Measurements from ENCODE around the gene HOXD10. TPM values are rescaled to one million over a fixed set of nuclear protein-coding genes. Genes with fewer than 3 reads are reported as not detected.
A peak's percentile ranks its signal among the peaks of the same experiment; 100 is the strongest.

Gene HOXD10
- total RNA-seq, 1 donor, result not detected

DNA sequence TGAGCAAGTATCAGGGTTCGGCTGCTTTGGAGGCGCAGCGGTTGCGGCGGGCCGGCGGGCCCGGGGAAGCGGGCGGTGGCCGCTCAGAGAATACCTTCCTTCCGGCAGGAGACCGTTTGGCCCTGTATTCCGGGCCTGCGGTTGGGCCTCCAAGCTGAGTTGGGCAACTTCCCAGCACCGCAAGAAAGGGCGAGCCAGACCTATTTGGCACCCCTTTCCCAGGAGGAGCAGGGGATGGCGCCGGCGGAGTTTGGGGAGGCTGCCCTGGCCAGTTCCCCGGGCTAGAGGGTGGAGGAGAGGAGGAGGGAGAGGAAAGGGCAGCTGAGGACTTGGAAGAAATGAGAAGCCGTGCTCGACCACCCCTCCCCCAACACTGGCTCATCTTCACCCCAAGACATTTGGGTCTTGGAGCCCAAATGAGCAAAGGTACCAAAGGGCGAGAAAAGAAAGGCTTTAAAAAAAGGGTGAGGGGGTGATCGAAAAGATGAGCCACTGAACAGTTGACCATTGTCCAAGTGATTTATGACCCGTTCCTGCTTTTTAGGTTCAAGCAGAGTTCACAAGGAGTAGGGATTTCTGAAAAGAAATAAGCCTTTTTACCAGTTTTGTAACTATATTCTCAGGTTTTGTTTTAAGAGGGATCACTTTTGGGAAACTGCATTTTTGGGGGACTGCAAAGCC, 48.9 kb downstream of the HOXD10 start:
- no peak overlapping the region for H3K4me3 ChIP-seq (ENCODE audit: low read depth, low read length)
- no peak for TF ChIP-seq CTCF (IDR thresholded peaks at IDR 0.05; ENCODE audit: insufficient read depth, low read length)
- no peak for DNase-seq (ENCODE audit: low read depth)

DNA sequence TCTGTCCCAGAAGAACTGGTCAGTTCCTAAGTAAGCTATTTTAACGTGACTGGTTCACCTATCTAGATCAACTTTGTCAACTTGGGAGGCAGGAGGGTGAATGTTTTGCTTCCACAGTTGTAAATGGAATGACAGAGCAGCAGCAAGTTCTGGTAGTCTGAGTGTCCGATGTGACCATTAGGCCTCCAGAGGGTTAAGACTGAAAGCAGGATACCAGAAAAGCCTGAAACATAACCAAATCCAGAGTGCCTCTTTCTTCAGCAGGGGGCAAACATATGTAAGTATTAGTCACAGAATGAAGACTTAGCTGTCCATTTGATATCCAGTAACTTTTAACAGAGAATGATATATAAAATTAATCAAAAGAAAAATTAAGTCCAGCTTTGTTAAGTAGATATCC, 49.7 kb downstream of the HOXD10 start:
- no peak for TF ChIP-seq CTCF (IDR thresholded peaks at IDR 0.05; ENCODE audit: insufficient read depth, low read length)
- no peak for DNase-seq (ENCODE audit: low read depth)

GRCh38 chr2:176167398-176167797, 50.8 kb downstream of the HOXD10 start:
- DNase-seq (ENCODE audit: low read depth), result no peak
- H3K4me3 ChIP-seq (ENCODE audit: low read depth, low read length), result no peak overlapping the region
- no peak for TF ChIP-seq CTCF (IDR thresholded peaks at IDR 0.05; ENCODE audit: insufficient read depth, low read length)

More for the DNA sequence above, 49.7 kb downstream of the HOXD10 start:
- H3K4me3 ChIP-seq (ENCODE audit: low read depth, low read length), result no peak overlapping the region

GRCh38 chr2:176169181-176169580, 52.6 kb downstream of the HOXD10 start:
- no peak for TF ChIP-seq CTCF (IDR thresholded peaks at IDR 0.05; ENCODE audit: insufficient read depth, low read length)
- DNase-seq (ENCODE audit: low read depth), result no peak
- no peak overlapping the region for H3K4me3 ChIP-seq (ENCODE audit: low read depth, low read length)

Small RNAs within 50 kb of the gene (small RNA-seq; reads per million reads assigned to genes)
- gene MIR10B, result 89.5 reads per million, percentile 98 among the genes with 10 or more reads in this experiment

Other genes starting within 250 kb of the HOXD10 start
- gene LNPK, start 114.5 kb upstream of the HOXD10 start, total RNA-seq (ENCODE audit: low replicate concordance), result 28.9 and 61.4 TPM in 2 replicates
- not detected in 2 replicates for gene EVX2, start 32.8 kb upstream of the HOXD10 start, total RNA-seq (ENCODE audit: low replicate concordance)
- not detected in 2 replicates for gene HOXD13, start 24.1 kb upstream of the HOXD10 start, total RNA-seq (ENCODE audit: low replicate concordance)
- gene HOXD12, start 17.0 kb upstream of the HOXD10 start, total RNA-seq (ENCODE audit: low replicate concordance), result not detected in 2 replicates
- not detected in 2 replicates for gene HOXD11, start 9.5 kb upstream of the HOXD10 start, total RNA-seq (ENCODE audit: low replicate concordance)
- not detected in 2 replicates for gene HOXD9, start 5.9 kb downstream of the HOXD10 start, total RNA-seq (ENCODE audit: low replicate concordance)
- gene HOXD8, start 12.9 kb downstream of the HOXD10 start, total RNA-seq (ENCODE audit: low replicate concordance), result 0.45 and 0.49 TPM in 2 replicates
- 1.1 TPM in 1 of 2 replicates, not detected in the other for gene HOXD4, start 34.8 kb downstream of the HOXD10 start, total RNA-seq (ENCODE audit: low replicate concordance)
- gene HOXD3, start 40.5 kb downstream of the HOXD10 start, total RNA-seq (ENCODE audit: low replicate concordance), result 0.09 TPM in 1 of 2 replicates, not detected in the other
- gene HOXD1, start 71.9 kb downstream of the HOXD10 start, total RNA-seq (ENCODE audit: low replicate concordance), result not detected in 2 replicates
- 14.1 and 18.3 TPM in 2 replicates for gene MTX2, start 152.7 kb downstream of the HOXD10 start, total RNA-seq (ENCODE audit: low replicate concordance)